ENCODE results near the gene TLE4. TPM values are rescaled to one million over a fixed set of nuclear protein-coding genes. Genes with fewer than 3 reads are reported as not detected.

TLE4 gene
- total and polyA plus RNA-seq, 2 of the 4 experiments (the other 2 are of a cell fraction) = 68.0 to 78.1 TPM

GRCh38 chr9:79768194-79768593, 196.4 kb downstream of the TLE4 start:
- Histone ChIP-seq H3K4ac (ENCODE audit: low read depth, low read length) (no peak overlapping the region), H3K9me3 (ENCODE audit: control insufficient read depth, insufficient read depth, low read length) (no peaks in the 10 kb centered on the region), H4K8ac (ENCODE audit: low read depth in 2 of 2, low read length in 2 of 2) (no peak overlapping the region), H3K9ac (ENCODE audit: low read depth, low read length) (no peak overlapping the region), H3K23ac (ENCODE audit: low read depth, low read length) (no peak overlapping the region), H2BK15ac (ENCODE audit: low read depth, low read length) (no peak overlapping the region), H3K4me1 (ENCODE audit: control insufficient read depth, insufficient read depth, low read length) (peaks cover 11% of the 10 kb centered on the region), H4K5ac (ENCODE audit: low read depth, low read length) (no peak overlapping the region), H2AK5ac (ENCODE audit: low read depth, low read length) (no peak overlapping the region), H3K18ac (ENCODE audit: low read depth, low read length) (no peak overlapping the region), H3K79me1 (ENCODE audit: low read depth in 1 of 2, low read length in 2 of 2) (no peaks in the 10 kb centered on the region), H2AK9ac (replicated peaks; ENCODE audit: low read depth, low read length, poor library complexity) (no peak overlapping the region), H3K27ac (ENCODE audit: insufficient read depth, low read length) (no peak overlapping the region), H3K4me3 (ENCODE audit: insufficient read depth, low read depth, low read length) (no peak overlapping the region), H2AFZ (replicated peaks; ENCODE audit: low read length, poor library complexity) (no peak overlapping the region), H3K9me1 (ENCODE audit: insufficient read depth, low read length) (peaks cover 5% of the 10 kb centered on the region; the same call in 1 of the 2 replicates), H2BK20ac (ENCODE audit: low read depth, low read length) (no peak overlapping the region), H2BK120ac (ENCODE audit: low read depth, low read length) (no peak overlapping the region), H2BK5ac (ENCODE audit: low read depth, low read length, poor library complexity, severe bottlenecking) (no peak overlapping the region), H3K36me3 (ENCODE audit: control insufficient read depth, insufficient read depth, low read length) (no peaks in the 10 kb centered on the region), H4K91ac (ENCODE audit: insufficient read depth, low read depth, low read length) (no peak overlapping the region), H4K20me1 (ENCODE audit: insufficient read depth, low read length) (no peaks in the 10 kb centered on the region; the same call in 1 of the 2 replicates), H3K4me2 (ENCODE audit: low read depth, low read length) (0 out of 2 replicates have a peak overlapping the region, but pooled peaks have one; percentile 0), H3K56ac (ENCODE audit: extremely low read depth, insufficient read depth, low read length) (no peak overlapping the region), H3K14ac (replicated peaks; ENCODE audit: low read depth, low read length) (no peak overlapping the region), H3K27me3 (ENCODE audit: control insufficient read depth, insufficient read depth, low read length) (peaks cover 3% of the 10 kb centered on the region; the same call in 1 of the 2 replicates)
- no TSS peak for BruUV-seq (replicated peaks)
- intact Hi-C loops (cut with micrococcal nuclease) = no loop called here
- dilution Hi-C loops (cut with HindIII; ENCODE audit: low sequenced_read_pairs, unreplicated experiment) = no loop called here
- ATAC-seq (ENCODE audit: low read depth) (peak; percentile 63), DNase-seq (peak; percentile 78)
- POLR2A ChIA-PET (ENCODE audit: unreplicated experiment) = no interaction called here
- in situ Hi-C loops (cut with MboI; ENCODE audit: low sequenced_read_pairs) = no loop called here
- WGBS, 2 experiments (ENCODE audit: extremely low coverage in 2 of 2, insufficient read length in 1 of 2) = no CpG with 5 or more reads among the region's 3 CpGs
- TF ChIP-seq MAZ (IDR thresholded peaks at IDR 0.05; ENCODE audit: borderline replicate concordance, low read depth, low read length) (no peak), RFX5 (IDR thresholded peaks at IDR 0.05; ENCODE audit: low read depth, low read length) (no peak), NFE2L2 (IDR thresholded peaks at IDR 0.05; ENCODE audit: low read depth, low read length) (no peak), POLR2A (IDR thresholded peaks at IDR 0.05; ENCODE audit: low read depth, low read length) (no peak)
- CTCF ChIA-PET = interaction anchor here (0.6 to 0.7 kb wide), 2 partner anchors 118 to 337 kb away, joined by 3 read pairs; no protein-coding TSS in a partner anchor

All from IMR-90 (cell line).